ENCODE results near the gene FGD2.

FGD2 gene

DNA sequence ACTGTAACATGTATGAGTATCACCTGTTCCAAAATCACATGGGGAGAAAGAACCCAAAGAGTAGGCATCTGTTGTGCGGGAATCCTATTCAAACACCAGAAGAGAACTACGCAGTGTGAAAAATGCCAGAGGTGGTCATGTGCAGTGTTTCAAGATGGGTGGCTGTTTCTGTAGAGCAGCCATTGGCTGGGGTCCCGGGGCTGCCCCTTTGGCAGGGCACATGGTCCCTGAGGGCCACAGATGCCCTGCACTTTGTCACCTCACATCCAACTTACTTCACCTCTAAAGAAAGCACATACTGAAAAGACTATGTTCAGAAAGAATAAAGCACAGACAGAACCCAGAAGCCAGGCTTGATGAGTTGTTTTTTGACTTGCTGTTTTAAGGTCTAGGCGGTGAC lies 31.8 kb upstream of the FGD2 start:
- peaks cover 98% of the 10 kb centered on the region for H3K36me3 ChIP-seq (ENCODE audit: control insufficient read depth, low read length)
- no peaks in the 10 kb centered on the region for H3K9me2 ChIP-seq (replicated peaks; ENCODE audit: control insufficient read depth, low read length)
- no peak overlapping the region for H3K4me2 ChIP-seq (ENCODE audit: low read length)
- no peaks in the 10 kb centered on the region for H3K4me1 ChIP-seq (ENCODE audit: control insufficient read depth, low read length)
- H3K27me3 ChIP-seq (ENCODE audit: control insufficient read depth, low read length), result no peaks in the 10 kb centered on the region
- no peak overlapping the region for H3K4me3 ChIP-seq (ENCODE audit: low read length)
- H3K9me3 ChIP-seq (ENCODE audit: control insufficient read depth, insufficient read depth, low read length), result no peaks in the 10 kb centered on the region
- no peak for TF ChIP-seq EZH2phosphoT487 (IDR thresholded peaks at IDR 0.05; ENCODE audit: borderline replicate concordance, low read length)
- TF ChIP-seq CTCF (IDR thresholded peaks at IDR 0.05; ENCODE audit: low read depth, low read length, poor library complexity, severe bottlenecking), result no peak
- H3K27ac ChIP-seq (ENCODE audit: low read depth, low read length), result no peak overlapping the region
- no peaks in the 10 kb centered on the region for H3K79me2 ChIP-seq (ENCODE audit: control insufficient read depth, low read length)
- no peaks in the 10 kb centered on the region for H3F3A ChIP-seq (ENCODE audit: control insufficient read depth, insufficient read depth)
- H4K20me1 ChIP-seq (ENCODE audit: control insufficient read depth, insufficient read depth, low read depth, low read length), result no peaks in the 10 kb centered on the region

DNA sequence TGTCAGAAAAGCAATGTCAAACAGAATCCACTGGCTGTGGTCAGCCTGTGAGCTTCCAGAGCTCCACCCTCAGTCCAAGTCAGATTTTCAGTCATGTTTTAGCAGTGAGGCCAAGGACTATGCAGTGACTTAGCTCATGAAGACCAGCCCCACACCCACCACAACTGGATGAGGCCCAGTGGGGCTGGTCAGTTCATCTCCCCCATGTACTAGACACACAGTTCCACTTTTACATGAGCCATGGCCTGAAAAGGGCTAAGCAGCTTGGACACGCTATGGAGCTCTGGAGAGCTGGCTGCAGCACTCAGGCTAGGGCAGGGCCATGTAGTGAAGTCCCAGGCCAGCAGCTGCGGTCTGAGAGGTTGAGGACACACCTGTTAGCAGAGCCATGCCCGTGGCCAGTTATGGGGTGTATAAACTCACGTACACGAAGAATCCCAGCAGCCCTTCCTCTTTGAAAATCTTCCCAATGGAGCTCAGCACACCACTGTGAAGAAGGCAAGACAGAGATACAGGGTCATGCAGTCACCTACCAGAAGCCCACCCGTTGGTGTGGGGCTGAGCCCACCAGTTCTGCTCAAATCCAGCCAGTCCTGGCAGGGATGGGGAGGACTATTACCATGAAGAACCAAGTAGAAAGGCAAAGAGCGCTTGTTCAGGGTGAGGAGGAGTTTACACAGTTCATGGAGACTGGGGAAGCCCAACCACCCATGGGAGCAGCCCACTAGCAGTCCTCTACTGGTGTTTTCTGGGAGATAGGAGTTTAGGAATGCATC lies 30.0 kb upstream of the FGD2 start:
- H3K9me2 ChIP-seq (replicated peaks; ENCODE audit: control insufficient read depth, low read length), result no peaks in the 10 kb centered on the region
- H3K36me3 ChIP-seq (ENCODE audit: control insufficient read depth, low read length), result peaks cover 94% of the 10 kb centered on the region
- H3K4me2 ChIP-seq (ENCODE audit: low read length), result no peak overlapping the region
- H3K9me3 ChIP-seq (ENCODE audit: control insufficient read depth, insufficient read depth, low read length), result no peaks in the 10 kb centered on the region
- peaks cover 16% of the 10 kb centered on the region for H3K79me2 ChIP-seq (ENCODE audit: control insufficient read depth, low read length)
- 0 out of 2 replicates have a peak, but pooled peaks cover 3% of the 10 kb centered on the region for H3F3A ChIP-seq (ENCODE audit: control insufficient read depth, insufficient read depth)
- no peak overlapping the region for H3K27ac ChIP-seq (ENCODE audit: low read depth, low read length)
- TF ChIP-seq CTCF (IDR thresholded peaks at IDR 0.05; ENCODE audit: low read depth, low read length, poor library complexity, severe bottlenecking) (no peak), EZH2phosphoT487 (IDR thresholded peaks at IDR 0.05; ENCODE audit: borderline replicate concordance, low read length) (no peak)
- peaks cover under 1% of the 10 kb centered on the region; the same call in 1 of the 2 replicates for H4K20me1 ChIP-seq (ENCODE audit: control insufficient read depth, insufficient read depth, low read depth, low read length)
- no peak overlapping the region for H3K4me3 ChIP-seq (ENCODE audit: low read length)
- no peaks in the 10 kb centered on the region for H3K4me1 ChIP-seq (ENCODE audit: control insufficient read depth, low read length)
- no peaks in the 10 kb centered on the region for H3K27me3 ChIP-seq (ENCODE audit: control insufficient read depth, low read length)

DNA sequence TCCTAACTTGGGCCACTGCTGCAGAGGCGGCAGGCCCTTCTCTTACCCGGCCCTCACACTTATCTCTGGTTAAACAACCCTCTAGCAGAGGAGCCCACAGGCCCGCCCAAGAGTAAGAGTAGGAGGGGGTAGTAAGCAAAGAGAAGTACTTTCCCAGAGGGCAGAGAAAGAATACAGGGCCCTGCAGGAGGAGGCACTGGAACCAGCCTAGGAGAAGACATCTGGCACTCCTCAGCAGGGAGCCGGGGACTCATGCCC lies 29.5 kb upstream of the FGD2 start:
- TF ChIP-seq EZH2phosphoT487 (IDR thresholded peaks at IDR 0.05; ENCODE audit: borderline replicate concordance, low read length) (no peak), CTCF (IDR thresholded peaks at IDR 0.05; ENCODE audit: low read depth, low read length, poor library complexity, severe bottlenecking) (no peak)
- H3K79me2 ChIP-seq (ENCODE audit: control insufficient read depth, low read length), result peaks cover 21% of the 10 kb centered on the region
- no peaks in the 10 kb centered on the region for H3K9me2 ChIP-seq (replicated peaks; ENCODE audit: control insufficient read depth, low read length)
- H3K27ac ChIP-seq (ENCODE audit: low read depth, low read length), result no peak overlapping the region
- H3K9me3 ChIP-seq (ENCODE audit: control insufficient read depth, insufficient read depth, low read length), result no peaks in the 10 kb centered on the region
- H3K4me3 ChIP-seq (ENCODE audit: low read length), result no peak overlapping the region
- no peaks in the 10 kb centered on the region for H3K4me1 ChIP-seq (ENCODE audit: control insufficient read depth, low read length)
- peaks cover 94% of the 10 kb centered on the region for H3K36me3 ChIP-seq (ENCODE audit: control insufficient read depth, low read length)
- no peak overlapping the region for H3K4me2 ChIP-seq (ENCODE audit: low read length)
- no peaks in the 10 kb centered on the region for H3K27me3 ChIP-seq (ENCODE audit: control insufficient read depth, low read length)
- peaks cover 4% of the 10 kb centered on the region; the same call in 1 of the 2 replicates for H4K20me1 ChIP-seq (ENCODE audit: control insufficient read depth, insufficient read depth, low read depth, low read length)
- 0 out of 2 replicates have a peak, but pooled peaks cover 3% of the 10 kb centered on the region for H3F3A ChIP-seq (ENCODE audit: control insufficient read depth, insufficient read depth)
